Right lobe of liver (tissue), 4 donors: ENCODE results near the gene TYW5.
A peak's percentile ranks its signal among the peaks of the same experiment; 100 is the strongest.

Source experiments
- POLR2A ChIP-seq: fragments of 450-650 bp; IDR thresholded peaks from one replicate; pipeline ENCODE4 v1.6.1; 2017; ENCODE audit warnings: antibody characterized with exemption, mild to moderate bottlenecking
- TF ChIP-seq, protein P1 (sequence below), 4 donors: fragments of 200-600 bp in 3 of 4; fragments of 450-650 bp in 1 of 4; IDR thresholded peaks; one replicate each; pipeline versions ENCODE4 v1.5.1 to v1.8.0; 2016 to 2022; ENCODE audit warnings: antibody characterized with exemption in 4 of 4, mild to moderate bottlenecking in 2 of 4
- donor health status: DM: no; HTN: no; CAD: no.
- donor health status: DM: no; HTN: no; CAD: no.
- donor health status: DM: no; HTN: yes; CAD: no.

DNA sequence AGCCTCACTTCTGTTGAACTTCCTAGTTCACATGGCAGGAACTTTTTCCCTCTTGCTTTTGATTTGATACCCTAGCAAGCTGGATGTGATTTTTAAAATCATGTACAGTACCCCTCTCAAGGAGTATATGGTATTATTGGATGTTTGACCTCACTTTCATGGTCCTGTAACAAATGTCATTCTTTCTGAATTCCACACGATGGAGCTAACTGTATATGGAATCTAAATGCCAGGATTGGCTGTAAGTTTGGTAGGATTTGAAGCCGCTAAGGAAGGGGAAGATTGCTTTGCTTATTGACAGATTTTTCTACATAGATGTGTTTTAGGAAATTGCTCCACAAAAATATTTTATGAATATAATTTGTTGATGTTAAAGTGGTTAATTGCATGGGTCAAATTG lies 18.4 kb upstream of the TYW5 start:
- no peak for TF ChIP-seq POLR2A
- TF ChIP-seq, protein P1, sequence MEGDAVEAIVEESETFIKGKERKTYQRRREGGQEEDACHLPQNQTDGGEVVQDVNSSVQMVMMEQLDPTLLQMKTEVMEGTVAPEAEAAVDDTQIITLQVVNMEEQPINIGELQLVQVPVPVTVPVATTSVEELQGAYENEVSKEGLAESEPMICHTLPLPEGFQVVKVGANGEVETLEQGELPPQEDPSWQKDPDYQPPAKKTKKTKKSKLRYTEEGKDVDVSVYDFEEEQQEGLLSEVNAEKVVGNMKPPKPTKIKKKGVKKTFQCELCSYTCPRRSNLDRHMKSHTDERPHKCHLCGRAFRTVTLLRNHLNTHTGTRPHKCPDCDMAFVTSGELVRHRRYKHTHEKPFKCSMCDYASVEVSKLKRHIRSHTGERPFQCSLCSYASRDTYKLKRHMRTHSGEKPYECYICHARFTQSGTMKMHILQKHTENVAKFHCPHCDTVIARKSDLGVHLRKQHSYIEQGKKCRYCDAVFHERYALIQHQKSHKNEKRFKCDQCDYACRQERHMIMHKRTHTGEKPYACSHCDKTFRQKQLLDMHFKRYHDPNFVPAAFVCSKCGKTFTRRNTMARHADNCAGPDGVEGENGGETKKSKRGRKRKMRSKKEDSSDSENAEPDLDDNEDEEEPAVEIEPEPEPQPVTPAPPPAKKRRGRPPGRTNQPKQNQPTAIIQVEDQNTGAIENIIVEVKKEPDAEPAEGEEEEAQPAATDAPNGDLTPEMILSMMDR (IDR thresholded peaks at IDR 0.05): peak; percentile 58 to 71 (median 61)
